Fibroblast of pulmonary artery (primary cell): ENCODE data around the gene ARHGEF12.

Source experiments
- DNase-seq: peaks from one replicate; pipeline ENCODE4 v3.0.0-alpha.2; 2010; ENCODE audit warnings: low read depth
- H3K4me3 ChIP-seq: replicated peaks from 2 replicates; pipeline ENCODE4 v1.5.1; 2011; ENCODE audit warnings: low read depth, mild to moderate bottlenecking, control low read depth, low read length, moderate library complexity
- CTCF ChIP-seq: IDR thresholded peaks from 2 replicates; pipeline ENCODE4 v1.5.1; 2011; ENCODE audit warnings: mild to moderate bottlenecking, control low read depth, low read length, inconsistent platforms; ENCODE audit errors: missing control alignments

Gene ARHGEF12

GRCh38 chr11:120538707-120539106 lies 202.5 kb downstream of the ARHGEF12 start:
- no peak for DNase-seq
- no peak overlapping the region for H3K4me3 ChIP-seq
- no peak for TF ChIP-seq CTCF
